Kidney (tissue), 14 donors: Measurements from ENCODE around the gene N4BP3. TPM values are rescaled to one million over a fixed set of nuclear protein-coding genes. Genes with fewer than 3 reads are reported as not detected.
A peak's percentile ranks its signal among the peaks of the same experiment; 100 is the strongest.

Experiments
- DNase-seq, 5 donors: peaks; one replicate each; pipeline ENCODE4 v3.0.0-alpha.2; 2013 to 2020
- FAIRE-seq: peaks from 2 replicates; lab custom pipeline; 2012; peaks lifted over from hg19 to GRCh38; lab: Jason Lieb, UNC
- H3K27ac ChIP-seq, 2 donors: one replicate each; pipeline ENCODE4 v1.7.0; 2013; ENCODE audit warnings: low read depth in 2 of 2, low read length in 2 of 2, inconsistent platforms in 1 of 2
- H3K27me3 ChIP-seq: one replicate; pipeline ENCODE4 v1.7.1; 2013; ENCODE audit warnings: low read length, inconsistent platforms; ENCODE audit not compliant: control insufficient read depth, insufficient read depth
- H3K36me3 ChIP-seq, 3 donors: one replicate each; pipeline versions ENCODE4 v1.7.0 to v1.7.1; 2013; ENCODE audit warnings: low read length in 3 of 3, control low read depth in 1 of 3, inconsistent platforms in 1 of 3; ENCODE audit not compliant: insufficient read depth in 3 of 3, control insufficient read depth in 2 of 3
- H3K4me1 ChIP-seq, 3 donors: one replicate each; pipeline versions ENCODE4 v1.7.0 to v1.7.1; 2013; ENCODE audit warnings: low read length in 3 of 3, inconsistent platforms in 1 of 3, low read depth in 1 of 3; ENCODE audit not compliant: control insufficient read depth in 2 of 3, insufficient read depth in 2 of 3
- H3K4me3 ChIP-seq, 3 donors: one replicate each; pipeline versions ENCODE4 v1.7.0 to v1.8.1; 2013; ENCODE audit warnings: low read length in 3 of 3, control low read depth in 1 of 3, inconsistent platforms in 1 of 3
- H3K9ac ChIP-seq, 3 donors: one replicate each; pipeline versions ENCODE4 v1.7.0 to v1.7.1; 2013; ENCODE audit warnings: low read length in 3 of 3, control low read depth in 1 of 3, inconsistent platforms in 1 of 3
- H3K9me3 ChIP-seq, 3 donors: one replicate each; pipeline versions ENCODE4 v1.7.0 to v1.7.1; 2013; ENCODE audit warnings: low read length in 3 of 3, control low read depth in 1 of 3, inconsistent platforms in 1 of 3; ENCODE audit not compliant: control insufficient read depth in 2 of 3, insufficient read depth in 1 of 3
- intact Hi-C: fragments of 100-400 bp; cut with DNase I; formaldehyde crosslinking; loops from one replicate; pipeline ENCODE4 v1.11.1; 2022
- polyA plus RNA-seq: library from polyadenylated mRNA; stranded (reverse); fragments of 350-450 nt; fragmentation: Illumina TruSeq; extraction: RNeasy Lipid Tissue Mini Kit (QIAGEN cat#74804); gene quantifications from one replicate; pipeline ENCODE4 v1.2.3, GENCODE V29; 2014; ENCODE audit warnings: low read depth, low replicate concordance; ENCODE audit not compliant: insufficient read depth
- total RNA-seq: library from RNA; stranded (reverse); fragmentation: NEBNext Ultra II Directional; extraction: Animal tissue kit (Norgen Biotek cat#: 25700); gene quantifications from one replicate; pipeline ENCODE4 v1.2.1, GENCODE V29; 2021
- TF ChIP-seq, protein P1 (sequence below): IDR thresholded peaks from 3 replicates; pipeline ENCODE4 v1.5.1; 2012; ENCODE audit warnings: mild to moderate bottlenecking, moderate library complexity, borderline replicate concordance; ENCODE audit not compliant: insufficient read depth; ENCODE audit errors: extremely low read depth
- donor health status: control.
- donor health status: control.
- donor health status: control.
- donor health status: control.
- donor health status: control.
- donor health status: DM: yes; HTN: yes; CAD: no.
- donor health status: Normal renal cell carcinoma (clear cell type).

The N4BP3 gene
- total and polyA plus RNA-seq, 2 donors from 2014 or later, result 2.4 to 5.6 TPM

DNA sequence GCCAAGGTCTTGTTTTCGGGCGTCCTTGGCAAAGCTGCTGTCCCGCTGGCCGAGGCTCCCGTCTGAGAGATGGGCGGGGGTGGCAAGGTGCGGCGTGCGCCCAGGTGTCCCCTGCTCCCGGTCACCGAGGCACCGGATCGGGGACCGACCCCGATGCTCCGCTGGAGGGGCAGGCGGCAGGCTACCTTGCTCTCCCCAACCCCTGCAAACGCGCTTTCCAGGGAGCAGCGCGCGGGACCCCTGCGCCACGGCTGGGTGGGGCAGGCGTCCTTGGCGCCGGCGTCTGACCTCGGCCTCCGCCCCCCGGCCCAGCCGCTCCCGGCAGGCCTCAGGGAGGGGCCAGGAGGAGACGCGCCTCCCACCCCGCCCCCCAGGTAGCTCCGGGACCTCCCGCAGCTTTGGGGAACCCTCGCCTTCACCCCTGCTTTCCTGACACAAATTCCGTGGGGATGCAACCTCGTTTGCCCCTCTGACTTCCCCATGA lies 551 bp downstream of the N4BP3 start:
- no peak overlapping the region for H3K27ac ChIP-seq

DNA sequence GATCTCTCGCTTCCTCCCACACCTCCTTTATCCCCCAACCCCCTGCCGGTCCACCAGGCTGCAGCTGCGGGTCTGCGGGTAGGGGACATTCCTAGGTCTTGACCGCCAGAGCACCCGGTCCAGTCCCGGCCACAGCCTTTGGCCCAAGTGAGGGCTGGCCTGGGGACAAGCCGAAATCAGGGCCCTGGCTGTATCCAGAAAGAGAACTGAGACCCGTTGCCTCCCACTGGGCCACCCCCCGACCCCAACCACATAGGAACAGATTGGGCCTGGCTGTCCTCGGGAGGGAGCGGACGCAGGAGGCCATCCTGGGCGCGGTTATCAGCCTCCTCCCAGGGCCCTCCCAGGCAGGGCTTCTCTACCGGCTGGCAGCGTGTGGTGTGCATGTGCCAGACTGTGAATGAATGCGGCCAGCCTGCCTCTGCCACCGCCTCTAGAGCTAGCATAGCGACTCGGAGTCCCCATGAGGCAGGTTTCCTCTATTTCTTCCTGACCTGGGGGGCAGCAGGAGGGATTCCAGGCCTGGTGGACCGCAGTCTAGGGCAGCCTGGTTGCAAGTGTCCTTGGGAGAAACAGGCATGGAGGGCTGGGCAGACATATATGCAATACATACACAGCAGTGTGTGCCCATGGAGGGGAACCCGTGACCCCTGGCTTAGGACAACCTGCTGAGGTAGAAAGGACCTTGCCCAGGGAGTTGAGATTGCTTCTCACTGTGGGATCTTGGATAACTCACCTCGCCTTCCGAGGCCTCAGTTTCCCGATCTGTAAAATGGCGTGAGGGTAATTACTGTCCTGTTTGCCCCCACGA lies 1.2 kb downstream of the N4BP3 start:
- Histone ChIP-seq H3K9me3 (no peaks in the 10 kb centered on the region), H3K9ac (peak overlapping the region in 1 of 3 donors; percentile 12), H3K4me1 (peaks cover 0 to 2% (median 0%) of the 10 kb centered on the region in 3 donors), H3K4me3 (peak overlapping the region in 1 of 3 donors; percentile 52), H3K36me3 (no peaks in the 10 kb centered on the region), H3K27ac (no peak overlapping the region), H3K27me3 (no peaks in the 10 kb centered on the region)
- TF ChIP-seq, protein P1, sequence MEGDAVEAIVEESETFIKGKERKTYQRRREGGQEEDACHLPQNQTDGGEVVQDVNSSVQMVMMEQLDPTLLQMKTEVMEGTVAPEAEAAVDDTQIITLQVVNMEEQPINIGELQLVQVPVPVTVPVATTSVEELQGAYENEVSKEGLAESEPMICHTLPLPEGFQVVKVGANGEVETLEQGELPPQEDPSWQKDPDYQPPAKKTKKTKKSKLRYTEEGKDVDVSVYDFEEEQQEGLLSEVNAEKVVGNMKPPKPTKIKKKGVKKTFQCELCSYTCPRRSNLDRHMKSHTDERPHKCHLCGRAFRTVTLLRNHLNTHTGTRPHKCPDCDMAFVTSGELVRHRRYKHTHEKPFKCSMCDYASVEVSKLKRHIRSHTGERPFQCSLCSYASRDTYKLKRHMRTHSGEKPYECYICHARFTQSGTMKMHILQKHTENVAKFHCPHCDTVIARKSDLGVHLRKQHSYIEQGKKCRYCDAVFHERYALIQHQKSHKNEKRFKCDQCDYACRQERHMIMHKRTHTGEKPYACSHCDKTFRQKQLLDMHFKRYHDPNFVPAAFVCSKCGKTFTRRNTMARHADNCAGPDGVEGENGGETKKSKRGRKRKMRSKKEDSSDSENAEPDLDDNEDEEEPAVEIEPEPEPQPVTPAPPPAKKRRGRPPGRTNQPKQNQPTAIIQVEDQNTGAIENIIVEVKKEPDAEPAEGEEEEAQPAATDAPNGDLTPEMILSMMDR, result no peak
- intact Hi-C loops, result no loop called here
- FAIRE-seq (no peak), DNase-seq (peak in 2 of 5 donors; percentile 39 to 82)

More for the DNA sequence above, 551 bp downstream of the N4BP3 start:
- Histone ChIP-seq H3K4me1 (peaks cover 0 to 2% (median 0%) of the 10 kb centered on the region in 3 donors), H3K36me3 (no peaks in the 10 kb centered on the region), H3K9me3 (no peaks in the 10 kb centered on the region), H3K9ac (peak overlapping the region in 1 of 3 donors; percentile 12), H3K27me3 (no peaks in the 10 kb centered on the region), H3K4me3 (peak overlapping the region in 1 of 3 donors; percentile 52)
- DNase-seq (peak in 2 of 5 donors; percentile 70 to 84), FAIRE-seq (no peak)
- intact Hi-C loops, result no loop called here
- TF ChIP-seq, protein P1, result no peak

DNA sequence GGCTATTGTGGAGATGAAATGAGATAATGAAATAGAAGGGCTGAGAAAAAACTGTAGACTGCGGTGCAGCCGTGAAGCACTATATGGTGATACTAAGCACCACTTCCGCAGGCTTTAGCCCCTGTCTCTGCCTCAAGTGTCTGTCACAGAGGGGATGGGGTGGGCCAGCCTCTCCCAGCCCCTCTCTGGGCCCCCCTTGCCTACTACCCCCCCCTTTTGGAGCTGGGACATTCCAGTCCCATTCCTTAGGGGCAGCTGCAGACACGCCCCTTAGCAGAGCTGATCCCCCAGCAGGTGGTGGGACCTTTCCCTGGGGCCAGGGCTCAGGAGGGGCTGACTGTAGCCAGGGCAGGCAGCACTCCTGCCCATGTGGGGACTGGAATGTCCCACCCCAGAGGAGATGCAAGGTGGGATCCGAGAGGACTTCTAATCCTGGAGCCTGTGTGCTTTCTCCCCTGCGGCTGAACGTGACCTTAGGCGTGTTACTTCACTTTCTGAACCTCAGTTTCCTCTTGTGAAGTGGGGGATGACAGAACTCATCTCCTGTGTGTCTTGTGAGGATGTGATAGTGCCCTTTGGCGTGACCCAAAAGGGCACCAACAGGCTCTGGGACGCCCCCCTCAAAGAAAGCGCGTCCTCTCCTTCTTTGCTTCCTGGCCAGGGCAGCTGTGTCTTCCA lies 1.9 kb downstream of the N4BP3 start:
- no peaks in the 10 kb centered on the region for H3K27me3 ChIP-seq
- intact Hi-C loops, result no loop called here
- TF ChIP-seq, protein P1, result no peak

More for the DNA sequence above, 1.9 kb downstream of the N4BP3 start:
- FAIRE-seq, result no peak
- Histone ChIP-seq H3K27ac (no peak overlapping the region), H3K4me1 (peaks cover 0 to 2% (median 0%) of the 10 kb centered on the region in 3 donors), H3K9ac (peak overlapping the region in 1 of 3 donors; percentile 7), H3K4me3 (no peak overlapping the region), H3K9me3 (no peaks in the 10 kb centered on the region), H3K36me3 (no peaks in the 10 kb centered on the region)
- peak in 1 of 5 donors; percentile 64 for DNase-seq
